Loucy (cell line): ENCODE data around the gene SLC5A12.

Experiments
- H2AFZ ChIP-seq: fragments of 200-600 bp; sonication (generic); 2 replicates; pipeline ENCODE4 v1.6.0; 2016; ENCODE audit warnings: antibody characterized with exemption, mild to moderate bottlenecking, low read length, moderate library complexity
- H3F3A ChIP-seq: fragments of 200-600 bp; 2 replicates; pipeline ENCODE4 v1.6.0; 2016; ENCODE audit warnings: antibody characterized with exemption, low read depth, mild to moderate bottlenecking
- H3K27me3 ChIP-seq: fragments of 200-600 bp; sonication (generic); 2 replicates; pipeline ENCODE4 v1.6.1; 2014; ENCODE audit warnings: low read length, mild to moderate bottlenecking; ENCODE audit not compliant: insufficient read depth, poor library complexity, severe bottlenecking
- H3K36me3 ChIP-seq: fragments of 200-600 bp; sonication (generic); 2 replicates; pipeline ENCODE4 v1.6.1; 2016; ENCODE audit warnings: low read length; ENCODE audit not compliant: insufficient read depth
- H3K4me1 ChIP-seq: fragments of 200-600 bp; sonication (generic); 2 replicates; pipeline ENCODE4 v1.5.1; 2014; ENCODE audit warnings: low read length, mild to moderate bottlenecking; ENCODE audit not compliant: insufficient read depth, poor library complexity, severe bottlenecking
- H3K4me2 ChIP-seq: fragments of 200-600 bp; sonication (generic); 2 replicates; pipeline ENCODE4 v1.6.0; 2014; ENCODE audit warnings: antibody characterized with exemption, low read length, low read depth, mild to moderate bottlenecking; ENCODE audit not compliant: poor library complexity, severe bottlenecking
- H3K4me3 ChIP-seq: fragments of 200-600 bp; sonication (generic); 2 replicates; pipeline ENCODE4 v1.5.1; 2014; ENCODE audit warnings: low read length, mild to moderate bottlenecking, mixed read lengths; ENCODE audit not compliant: poor library complexity, severe bottlenecking
- H3K79me2 ChIP-seq: fragments of 200-600 bp; sonication (generic); 2 replicates; pipeline ENCODE4 v1.6.1; 2014; ENCODE audit warnings: low read length; ENCODE audit not compliant: insufficient read depth
- H3K9ac ChIP-seq: fragments of 200-600 bp; sonication (generic); 2 replicates; pipeline ENCODE4 v1.6.0; 2014; ENCODE audit warnings: mild to moderate bottlenecking, low read depth, low read length, moderate library complexity; ENCODE audit not compliant: poor library complexity, severe bottlenecking
- H3K9me2 ChIP-seq: fragments of 200-600 bp; sonication (generic); replicated peaks from 2 replicates; pipeline ENCODE4 v1.6.1; 2016; ENCODE audit warnings: low read depth, low read length, mixed read lengths
- H3K9me3 ChIP-seq: fragments of 200-600 bp; sonication (generic); 2 replicates; pipeline ENCODE4 v1.6.1; 2014; ENCODE audit warnings: mild to moderate bottlenecking, antibody characterized with exemption, low read length, low read depth; ENCODE audit not compliant: insufficient read depth
- H4K20me1 ChIP-seq: fragments of 200-600 bp; sonication (generic); 2 replicates; pipeline ENCODE4 v1.6.0; 2014; ENCODE audit warnings: antibody characterized with exemption, low read length, mild to moderate bottlenecking; ENCODE audit not compliant: insufficient read depth, poor library complexity, severe bottlenecking
- EZH2phosphoT487 ChIP-seq: fragments of 200-600 bp; IDR thresholded peaks from 2 replicates; pipeline ENCODE4 v1.6.1; 2018; ENCODE audit warnings: antibody characterized with exemption, mild to moderate bottlenecking, moderate library complexity, borderline replicate concordance
- TF ChIP-seq, protein P1 (sequence below): fragments of 200-600 bp; sonication (generic); conservative IDR thresholded peaks from 2 replicates; pipeline ENCODE4 v1.5.1; 2014; ENCODE audit warnings: mild to moderate bottlenecking, antibody characterized with exemption, low read length

Gene SLC5A12

GRCh38 chr11:26715133-26715532, 6.7 kb downstream of the SLC5A12 start:
- Histone ChIP-seq H3K36me3 (no peaks in the 10 kb centered on the region), H2AFZ (no peak overlapping the region), H3K4me1 (no peaks in the 10 kb centered on the region), H3K79me2 (no peaks in the 10 kb centered on the region), H3K9me3 (no peaks in the 10 kb centered on the region), H3K4me3 (no peak overlapping the region), H3K9me2 (no peaks in the 10 kb centered on the region), H3K4me2 (no peak overlapping the region), H3K9ac (no peak overlapping the region), H3K27me3 (no peaks in the 10 kb centered on the region), H4K20me1 (no peaks in the 10 kb centered on the region), H3F3A (no peaks in the 10 kb centered on the region)
- TF ChIP-seq, protein P1, sequence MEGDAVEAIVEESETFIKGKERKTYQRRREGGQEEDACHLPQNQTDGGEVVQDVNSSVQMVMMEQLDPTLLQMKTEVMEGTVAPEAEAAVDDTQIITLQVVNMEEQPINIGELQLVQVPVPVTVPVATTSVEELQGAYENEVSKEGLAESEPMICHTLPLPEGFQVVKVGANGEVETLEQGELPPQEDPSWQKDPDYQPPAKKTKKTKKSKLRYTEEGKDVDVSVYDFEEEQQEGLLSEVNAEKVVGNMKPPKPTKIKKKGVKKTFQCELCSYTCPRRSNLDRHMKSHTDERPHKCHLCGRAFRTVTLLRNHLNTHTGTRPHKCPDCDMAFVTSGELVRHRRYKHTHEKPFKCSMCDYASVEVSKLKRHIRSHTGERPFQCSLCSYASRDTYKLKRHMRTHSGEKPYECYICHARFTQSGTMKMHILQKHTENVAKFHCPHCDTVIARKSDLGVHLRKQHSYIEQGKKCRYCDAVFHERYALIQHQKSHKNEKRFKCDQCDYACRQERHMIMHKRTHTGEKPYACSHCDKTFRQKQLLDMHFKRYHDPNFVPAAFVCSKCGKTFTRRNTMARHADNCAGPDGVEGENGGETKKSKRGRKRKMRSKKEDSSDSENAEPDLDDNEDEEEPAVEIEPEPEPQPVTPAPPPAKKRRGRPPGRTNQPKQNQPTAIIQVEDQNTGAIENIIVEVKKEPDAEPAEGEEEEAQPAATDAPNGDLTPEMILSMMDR = no peak
- no peak for TF ChIP-seq EZH2phosphoT487

DNA sequence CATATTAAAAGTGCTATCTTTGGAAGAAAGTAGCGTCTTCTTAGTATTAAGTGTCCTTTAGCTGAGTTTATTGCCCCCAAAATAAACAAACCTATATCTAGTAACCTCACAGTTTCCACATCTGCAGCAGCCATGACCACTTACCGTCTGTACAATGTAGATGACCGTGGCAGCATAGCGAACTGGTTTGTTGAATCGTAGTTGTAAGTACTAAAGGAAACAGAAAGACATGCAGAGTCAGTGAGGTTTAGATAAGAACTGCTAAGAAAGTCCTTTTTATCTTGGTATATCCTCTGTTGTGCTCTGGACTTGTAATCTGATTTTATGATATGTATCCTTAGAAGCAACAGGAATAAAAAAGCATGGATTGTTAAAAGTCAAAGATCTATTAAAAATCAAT, 9.4 kb downstream of the SLC5A12 start:
- Histone ChIP-seq H3K4me1 (no peaks in the 10 kb centered on the region), H2AFZ (peak overlapping the region; percentile 29; the same call in 1 of the 2 replicates), H3K4me3 (no peak overlapping the region), H3K79me2 (no peaks in the 10 kb centered on the region), H3K4me2 (peak overlapping the region; percentile 8), H3K9me2 (no peaks in the 10 kb centered on the region), H3F3A (no peaks in the 10 kb centered on the region), H3K36me3 (no peaks in the 10 kb centered on the region), H3K9ac (no peak overlapping the region), H3K9me3 (no peaks in the 10 kb centered on the region), H4K20me1 (no peaks in the 10 kb centered on the region), H3K27me3 (no peaks in the 10 kb centered on the region)
- no peak for TF ChIP-seq EZH2phosphoT487
- TF ChIP-seq, protein P1 = no peak

DNA sequence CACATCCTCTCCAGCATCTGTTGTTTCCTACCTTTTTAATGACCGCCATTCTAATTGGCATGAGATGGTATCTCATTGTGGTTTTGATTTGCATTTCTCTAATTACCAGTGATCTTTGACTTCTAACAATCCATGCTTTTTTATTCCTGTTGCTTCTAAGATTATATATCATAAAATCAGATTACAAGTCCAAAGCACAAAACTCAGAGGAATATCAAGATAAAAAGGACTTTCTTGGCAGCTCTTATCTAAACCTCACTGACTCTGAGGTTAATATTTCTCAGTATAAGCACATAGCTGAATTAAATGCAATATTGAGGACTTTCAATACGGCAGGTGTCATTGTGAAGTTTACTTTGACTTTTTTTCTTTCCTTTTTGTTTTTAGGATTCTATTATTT, 11.4 kb downstream of the SLC5A12 start:
- H3K79me2 ChIP-seq = no peaks in the 10 kb centered on the region
- H3K4me3 ChIP-seq = no peak overlapping the region
- H3K9me3 ChIP-seq = no peaks in the 10 kb centered on the region
- H3K4me2 ChIP-seq = no peak overlapping the region
- H2AFZ ChIP-seq = no peak overlapping the region
- H3K27me3 ChIP-seq = no peaks in the 10 kb centered on the region
- H4K20me1 ChIP-seq = no peaks in the 10 kb centered on the region
- H3K36me3 ChIP-seq = no peaks in the 10 kb centered on the region
- H3F3A ChIP-seq = no peaks in the 10 kb centered on the region
- no peaks in the 10 kb centered on the region for H3K9me2 ChIP-seq
- H3K9ac ChIP-seq = no peak overlapping the region
- TF ChIP-seq, protein P1 = no peak
- no peak for TF ChIP-seq EZH2phosphoT487
- no peaks in the 10 kb centered on the region for H3K4me1 ChIP-seq
